Measurements from ENCODE around the gene STXBP5L.
"Not testable (repeated sequence)": the region's sequence is repeated elsewhere in the genome, so short reads cannot be mapped to it uniquely, and the experiment has no call there.

STXBP5L gene

DNA sequence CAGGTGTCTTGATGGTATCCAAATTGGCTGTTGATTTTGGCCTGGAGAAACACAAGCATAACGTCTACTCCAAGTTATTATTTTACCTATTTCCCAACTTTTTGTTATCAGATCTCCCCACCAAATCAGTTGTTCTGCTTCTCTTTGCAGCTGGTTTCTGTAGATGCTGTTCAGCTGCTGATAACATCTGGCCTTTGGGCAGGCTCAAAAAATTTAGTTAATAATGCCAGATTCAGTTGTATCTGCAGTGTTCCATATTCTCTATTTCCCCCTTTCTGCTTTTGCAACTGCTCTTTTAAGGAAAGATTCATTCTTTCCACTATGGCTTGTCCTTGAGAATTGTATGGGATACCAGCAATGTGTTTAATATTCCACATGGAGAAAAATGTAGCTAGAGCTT is 488.0 kb downstream of the STXBP5L start:
- H3K27me3 Mint-ChIP-seq = peaks cover 12 to 30% of the 10 kb centered on the region in 2 donors
- H3K4me1 Mint-ChIP-seq; H3K27ac Mint-ChIP-seq; DNase-seq; ATAC-seq (replicated peaks); H3K9me3 Mint-ChIP-seq; H3K4me3 Mint-ChIP-seq; H3K36me3 Mint-ChIP-seq: not testable (repeated sequence)

DNA sequence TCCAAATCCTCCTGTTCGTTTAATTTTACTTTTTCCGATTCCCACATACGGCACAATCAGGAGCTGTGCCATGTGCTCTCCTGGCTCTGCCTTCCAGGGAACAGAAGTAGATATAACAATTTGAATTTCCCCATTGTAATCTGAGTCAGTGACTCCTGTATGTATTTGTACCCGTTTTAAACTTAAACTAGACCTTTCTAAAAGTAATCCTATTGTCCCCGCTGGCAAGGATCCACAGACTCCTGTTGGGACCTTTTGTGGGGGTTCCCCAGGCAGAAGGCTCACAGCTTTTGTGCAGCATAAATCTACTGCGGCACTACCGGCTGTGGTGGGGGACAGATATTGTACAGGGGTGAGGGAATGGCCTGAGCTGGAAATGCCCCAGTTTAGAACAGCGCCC is 490.0 kb downstream of the STXBP5L start:
- H3K9me3 Mint-ChIP-seq, H3K36me3 Mint-ChIP-seq: not testable (repeated sequence)
- H3K27me3 Mint-ChIP-seq = peaks cover 11 to 23% of the 10 kb centered on the region in 2 donors

DNA sequence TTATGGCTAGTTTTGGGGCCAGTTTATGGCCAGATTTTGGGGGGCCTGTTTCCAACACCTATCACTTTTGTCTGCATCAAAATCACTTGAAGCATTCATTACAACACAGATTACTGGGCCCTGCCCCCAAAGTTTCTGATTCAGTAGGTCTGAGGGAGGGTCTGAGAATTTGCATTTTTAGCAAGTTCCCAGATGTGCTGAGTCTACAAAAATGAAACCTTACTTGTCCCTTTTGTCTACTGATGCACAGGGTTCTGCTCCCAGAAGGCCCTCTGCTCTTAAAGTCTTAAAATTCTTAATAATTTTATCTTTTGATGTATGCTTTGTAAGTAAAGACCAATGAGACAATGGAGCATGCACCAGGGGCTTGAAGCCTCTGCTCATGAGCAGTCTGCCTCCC is 491.8 kb downstream of the STXBP5L start:
- Mint-ChIP-seq H3K36me3 (no peaks in the 10 kb centered on the region), H3K27ac (no peak overlapping the region), H3K4me1 (no peaks in the 10 kb centered on the region), H3K4me3 (no peak overlapping the region), H3K27me3 (peaks cover 5 to 16% of the 10 kb centered on the region in 2 donors), H3K9me3 (peaks cover 0 to 3% of the 10 kb centered on the region in 2 donors)
- DNase-seq = no peak
- ATAC-seq (replicated peaks) = no peak

More for the DNA sequence above, 490.0 kb downstream of the STXBP5L start:
- not testable (repeated sequence) for H3K4me1 Mint-ChIP-seq; ATAC-seq (replicated peaks); DNase-seq; H3K4me3 Mint-ChIP-seq; H3K27ac Mint-ChIP-seq

DNA sequence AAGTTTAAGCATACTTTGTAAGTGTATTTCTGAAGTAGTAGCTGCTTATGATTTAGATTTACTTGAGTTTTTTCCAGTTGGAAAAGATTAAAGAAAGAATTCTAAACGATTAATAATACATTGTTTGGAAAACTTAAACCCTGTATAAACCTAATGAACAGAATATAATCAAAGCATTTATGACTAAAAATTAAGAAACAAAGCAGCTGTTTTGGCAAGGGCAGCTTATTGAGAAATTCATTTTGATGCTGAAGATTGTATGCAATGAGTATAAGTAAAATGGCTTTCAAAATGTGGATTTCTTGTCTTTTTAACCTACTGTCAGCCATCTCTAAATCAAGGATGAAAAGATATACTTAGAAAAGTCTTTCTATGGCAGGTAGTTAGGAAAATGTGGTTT is 497.6 kb downstream of the STXBP5L start:
- no peaks in the 10 kb centered on the region for H3K27me3 Mint-ChIP-seq

DNA sequence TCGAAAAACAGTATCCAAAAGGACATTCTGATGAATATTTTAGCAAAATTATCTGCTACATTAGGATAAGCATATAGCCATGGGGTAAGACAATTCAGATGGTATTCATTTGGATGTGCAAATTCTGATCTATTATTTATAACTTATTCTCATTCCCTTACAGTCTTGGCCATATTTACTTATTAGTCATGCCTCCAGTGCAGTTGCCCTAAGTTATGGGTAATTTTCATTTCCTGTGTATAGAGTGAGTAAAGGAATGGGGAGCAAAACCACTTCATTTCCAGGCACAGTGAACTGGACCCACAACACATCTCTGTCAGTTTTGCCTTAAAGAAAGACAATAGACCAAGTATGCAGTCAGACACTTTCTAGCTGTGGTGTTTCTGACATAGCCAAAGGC is 503.5 kb downstream of the STXBP5L start:
- Mint-ChIP-seq H3K9me3 (no peaks in the 10 kb centered on the region), H3K27ac (no peak overlapping the region), H3K27me3 (no peaks in the 10 kb centered on the region), H3K36me3 (no peaks in the 10 kb centered on the region), H3K4me3 (no peak overlapping the region), H3K4me1 (no peaks in the 10 kb centered on the region)
- ATAC-seq (replicated peaks) (no peak), DNase-seq (no peak)

More for the DNA sequence above, 497.6 kb downstream of the STXBP5L start:
- ATAC-seq (replicated peaks) = no peak
- Mint-ChIP-seq H3K36me3 (no peaks in the 10 kb centered on the region), H3K4me3 (no peak overlapping the region), H3K9me3 (no peaks in the 10 kb centered on the region), H3K4me1 (no peaks in the 10 kb centered on the region), H3K27ac (no peak overlapping the region)
- no peak for DNase-seq

DNA sequence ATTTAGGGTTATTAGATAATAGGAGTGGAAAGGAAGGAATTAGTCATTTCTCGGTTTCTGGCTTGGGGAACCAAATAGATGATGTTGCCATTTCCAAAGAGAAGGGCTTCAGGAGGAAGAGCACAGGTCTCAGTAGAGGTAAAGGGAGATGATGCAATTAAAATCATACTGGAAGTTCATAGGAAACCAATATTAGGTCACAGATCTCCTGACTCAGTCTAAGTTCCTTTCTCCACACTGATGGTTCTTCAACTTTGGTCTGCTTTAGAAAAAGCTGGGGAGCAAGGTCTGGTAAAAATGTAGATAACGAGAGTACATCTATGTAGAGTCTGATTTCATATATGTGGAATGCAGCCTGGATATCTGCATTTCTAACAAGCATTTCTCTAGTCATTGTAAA is 506.9 kb downstream of the STXBP5L start:
- no peaks in the 10 kb centered on the region for H3K4me1 Mint-ChIP-seq
- DNase-seq (no peak), ATAC-seq (replicated peaks) (no peak)
- H3K27me3 Mint-ChIP-seq = no peaks in the 10 kb centered on the region
- no peaks in the 10 kb centered on the region for H3K9me3 Mint-ChIP-seq
- no peak overlapping the region for H3K4me3 Mint-ChIP-seq
- H3K27ac Mint-ChIP-seq = no peak overlapping the region
- no peaks in the 10 kb centered on the region for H3K36me3 Mint-ChIP-seq

DNA sequence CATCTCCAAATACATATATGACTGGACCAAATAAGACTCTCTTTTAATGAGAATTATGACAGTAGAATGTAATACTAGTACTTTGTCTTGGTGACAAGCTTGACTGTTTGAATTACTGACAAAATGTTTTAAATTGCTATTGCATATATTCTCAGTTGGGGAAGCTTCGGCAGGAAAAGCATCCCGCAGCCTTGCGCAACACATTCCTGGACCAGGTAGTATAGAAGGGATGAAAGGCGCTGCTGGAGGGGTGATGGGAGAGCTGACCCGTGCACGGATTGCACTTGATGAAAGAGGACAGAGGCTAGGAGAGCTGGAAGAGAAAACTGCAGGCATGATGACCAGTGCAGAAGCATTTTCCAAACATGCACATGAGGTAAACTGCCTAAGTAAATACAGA is 510.2 kb downstream of the STXBP5L start:
- ATAC-seq (replicated peaks) (no peak), DNase-seq (no peak)
- H3K9me3 Mint-ChIP-seq = no peaks in the 10 kb centered on the region
- H3K4me1 Mint-ChIP-seq = no peaks in the 10 kb centered on the region
- no peak overlapping the region for H3K4me3 Mint-ChIP-seq
- H3K27ac Mint-ChIP-seq = peak overlapping the region; percentile 0
- H3K27me3 Mint-ChIP-seq = no peaks in the 10 kb centered on the region
- no peaks in the 10 kb centered on the region for H3K36me3 Mint-ChIP-seq

DNA sequence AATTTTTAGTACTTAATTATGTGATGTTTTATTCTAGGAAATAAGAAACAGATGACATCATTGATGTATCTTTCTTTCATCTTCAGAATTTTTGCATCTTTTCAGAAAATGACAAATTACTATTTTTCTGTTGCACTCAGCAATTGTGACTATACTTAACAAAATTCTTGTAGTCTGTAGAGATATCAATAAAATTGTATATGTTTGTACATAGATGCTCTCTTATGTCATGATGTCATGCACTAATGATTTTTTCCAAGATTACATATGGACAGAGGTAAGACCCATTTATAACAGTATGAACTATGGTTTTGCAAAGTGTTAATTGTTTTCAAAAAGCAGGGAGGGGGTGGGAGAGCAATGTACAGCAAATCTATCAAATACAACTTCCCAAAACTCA is 516.5 kb downstream of the STXBP5L start:
- H3K4me3 Mint-ChIP-seq = no peak overlapping the region
- H3K9me3 Mint-ChIP-seq = no peaks in the 10 kb centered on the region
- H3K4me1 Mint-ChIP-seq = no peaks in the 10 kb centered on the region
- DNase-seq = no peak
- no peak overlapping the region for H3K27ac Mint-ChIP-seq
- ATAC-seq (replicated peaks) = no peak
- H3K36me3 Mint-ChIP-seq = no peaks in the 10 kb centered on the region
- no peaks in the 10 kb centered on the region for H3K27me3 Mint-ChIP-seq

DNA sequence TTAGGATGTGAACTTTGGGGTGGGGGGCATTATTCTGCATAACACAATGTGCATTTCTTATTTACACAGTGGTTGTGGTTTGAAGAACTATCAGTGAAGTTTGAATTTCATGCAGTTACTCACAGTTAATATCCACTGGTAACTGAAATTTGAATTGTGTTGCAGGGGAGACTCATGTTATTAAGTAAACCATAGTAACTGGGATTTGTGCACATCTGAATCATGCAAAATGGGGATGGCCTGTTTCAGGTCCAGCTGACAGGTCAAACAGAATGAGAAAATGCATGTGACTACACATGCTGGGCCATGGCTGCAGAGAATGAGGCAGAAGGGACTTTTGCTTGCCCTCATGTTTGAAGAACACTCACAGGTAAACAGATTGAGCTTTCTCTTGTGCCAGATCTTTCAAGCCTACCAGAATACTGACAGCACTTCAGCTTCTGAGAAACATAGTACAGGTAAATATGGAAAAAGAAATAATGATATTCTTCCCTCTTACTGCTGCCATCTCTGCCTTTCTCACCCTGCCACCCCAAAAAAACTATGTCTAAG is 522.7 kb downstream of the STXBP5L start:
- Mint-ChIP-seq H3K9me3 (no peaks in the 10 kb centered on the region), H3K27me3 (no peaks in the 10 kb centered on the region), H3K4me3 (no peak overlapping the region), H3K27ac (no peak overlapping the region), H3K4me1 (peaks cover 3 to 6% of the 10 kb centered on the region in 2 donors), H3K36me3 (peaks cover 1 to 8% of the 10 kb centered on the region in 2 donors)
- no peak for ATAC-seq (replicated peaks)
- no peak for DNase-seq

DNA sequence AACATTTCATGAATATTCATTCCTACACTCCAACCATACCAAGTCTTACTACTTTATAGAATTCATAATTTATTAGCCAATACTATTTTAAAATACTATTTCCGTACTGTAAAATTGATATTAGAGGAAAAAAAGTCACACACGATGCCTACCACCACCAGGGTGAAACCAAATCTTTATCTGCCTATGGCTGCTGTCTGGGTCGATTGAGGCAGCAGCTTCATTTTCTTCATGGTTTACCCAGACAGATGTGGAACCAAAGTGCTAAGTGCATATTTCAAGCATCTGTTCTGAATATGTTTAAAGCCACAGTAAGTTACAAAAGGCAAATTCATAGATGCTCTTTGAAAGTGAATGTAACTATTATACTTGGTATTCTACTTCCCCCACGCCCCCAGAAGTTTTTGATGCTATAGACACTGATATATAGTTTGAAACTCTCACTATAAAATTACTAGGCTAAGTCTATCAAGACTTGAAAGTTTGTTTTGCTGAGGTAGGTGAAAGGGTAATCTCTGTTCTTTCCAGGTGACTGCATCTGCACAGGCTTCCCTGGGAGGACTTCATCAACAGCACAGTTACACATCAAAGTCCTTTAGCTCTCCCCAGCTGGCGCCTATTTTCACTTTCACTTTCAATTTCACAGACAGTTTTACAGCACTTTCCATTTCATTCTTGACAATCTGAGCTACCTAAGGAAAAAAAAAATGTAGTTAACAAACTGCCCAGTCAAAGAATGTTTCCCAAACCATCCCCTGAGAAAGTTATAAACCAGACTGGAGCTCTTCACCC is 523.9 kb downstream of the STXBP5L start:
- peak; percentile 80 to 84 for ATAC-seq (replicated peaks)
- no peaks in the 10 kb centered on the region for H3K27me3 Mint-ChIP-seq
- H3K4me1 Mint-ChIP-seq = peaks cover 3 to 6% of the 10 kb centered on the region in 2 donors
- H3K4me3 Mint-ChIP-seq = peak overlapping the region; percentile 1 to 23
- H3K36me3 Mint-ChIP-seq = peaks cover 1 to 8% of the 10 kb centered on the region in 2 donors
- no peaks in the 10 kb centered on the region for H3K9me3 Mint-ChIP-seq
- peak; percentile 4 for DNase-seq
- peak overlapping the region; percentile 21 for H3K27ac Mint-ChIP-seq

DNA sequence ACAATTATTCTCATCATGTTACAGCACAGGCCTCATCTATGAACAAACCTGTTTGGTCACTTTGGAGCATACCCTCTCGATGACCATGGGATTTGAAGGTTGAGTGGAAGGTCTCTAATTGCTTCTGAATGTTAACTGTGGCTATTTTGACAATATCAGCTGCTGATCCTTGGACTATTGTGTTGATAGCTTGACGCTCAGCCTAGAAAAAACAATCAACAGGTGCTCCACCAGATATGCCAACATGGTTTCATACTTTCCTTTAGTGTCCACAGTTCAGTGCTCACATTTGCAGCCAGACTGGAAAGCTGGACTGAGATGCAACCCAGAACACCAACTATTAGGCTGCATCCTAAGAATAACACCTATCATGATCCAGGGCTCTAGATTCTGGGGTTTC is 528.1 kb downstream of the STXBP5L start:
- Mint-ChIP-seq H3K27me3 (no peaks in the 10 kb centered on the region), H3K4me3 (no peak overlapping the region), H3K9me3 (no peaks in the 10 kb centered on the region), H3K4me1 (peaks cover 3 to 6% of the 10 kb centered on the region in 2 donors), H3K36me3 (peaks cover 0 to 3% of the 10 kb centered on the region in 2 donors), H3K27ac (no peak overlapping the region)
- no peak for DNase-seq
- no peak for ATAC-seq (replicated peaks)

DNA sequence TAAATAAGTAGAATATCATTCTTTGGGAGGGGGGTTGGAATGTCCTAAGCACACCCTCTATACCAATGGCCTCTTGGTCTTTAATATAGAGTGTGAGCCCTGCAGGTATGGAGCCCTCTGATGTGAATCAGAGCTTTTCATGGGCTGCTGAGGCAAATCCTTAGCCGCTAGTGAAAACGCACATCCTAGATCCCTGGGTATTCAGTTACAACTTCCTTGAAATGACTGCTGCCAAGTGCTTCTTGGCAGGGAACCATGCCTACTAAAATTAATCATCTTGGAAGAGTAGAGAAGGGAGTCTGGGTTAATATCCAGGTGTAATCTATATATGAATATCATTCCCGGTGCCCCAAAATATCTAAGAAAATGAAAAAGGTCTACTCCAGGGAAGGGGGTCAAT is 528.6 kb downstream of the STXBP5L start:
- no peak overlapping the region for H3K4me3 Mint-ChIP-seq
- H3K4me1 Mint-ChIP-seq = peaks cover 3 to 6% of the 10 kb centered on the region in 2 donors
- DNase-seq (no peak), ATAC-seq (replicated peaks) (no peak)
- no peaks in the 10 kb centered on the region for H3K27me3 Mint-ChIP-seq
- no peak overlapping the region for H3K27ac Mint-ChIP-seq
- H3K36me3 Mint-ChIP-seq = peaks cover 0 to 3% of the 10 kb centered on the region in 2 donors
- no peaks in the 10 kb centered on the region for H3K9me3 Mint-ChIP-seq

DNA sequence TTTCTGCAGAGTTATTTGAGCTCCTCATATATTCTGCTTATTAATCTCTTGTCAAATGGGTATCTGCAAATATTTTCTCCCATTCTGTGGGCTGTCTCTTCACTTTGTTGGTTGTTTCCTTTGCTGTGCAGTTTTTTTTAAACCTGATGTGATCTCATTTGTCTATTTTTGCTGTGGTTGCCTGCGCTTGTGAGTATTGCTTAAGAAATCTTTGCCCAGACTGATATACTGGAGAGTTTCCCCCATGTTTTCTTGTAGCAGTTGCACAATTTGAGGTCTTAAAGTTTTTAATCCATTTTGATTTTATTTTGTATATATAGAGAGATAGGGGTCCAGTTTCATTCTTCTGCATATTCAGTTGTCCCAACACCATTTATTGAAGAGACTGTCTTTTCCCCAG is 535.5 kb downstream of the STXBP5L start:
- Mint-ChIP-seq H3K27ac (no peak overlapping the region), H3K4me1 (no peaks in the 10 kb centered on the region), H3K36me3 (peaks cover 0 to 14% of the 10 kb centered on the region in 2 donors)

DNA sequence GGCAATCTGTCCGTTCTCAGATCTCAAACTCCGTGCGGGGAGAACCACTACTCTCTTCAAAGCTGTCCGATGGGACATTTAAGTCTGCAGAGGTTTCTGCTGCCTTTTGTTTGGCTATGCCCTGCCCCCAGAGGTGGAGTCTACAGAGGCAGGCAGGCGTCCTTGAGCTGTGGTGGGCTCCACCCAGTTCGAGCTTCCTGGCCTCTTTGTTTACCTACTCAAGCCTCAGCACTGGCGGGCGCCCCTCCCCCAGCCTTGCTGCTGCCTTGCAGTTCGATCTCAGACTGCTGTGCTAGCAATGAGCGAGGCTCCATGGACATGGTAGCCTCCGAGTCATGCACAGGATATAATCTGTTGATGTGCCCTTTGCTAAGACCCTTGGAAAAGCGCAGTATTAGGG is 543.7 kb downstream of the STXBP5L start:
- DNase-seq, H3K27me3 Mint-ChIP-seq: not testable (repeated sequence)
- H3K36me3 Mint-ChIP-seq = peaks cover 12 to 23% of the 10 kb centered on the region in 2 donors

More for the DNA sequence above, 535.5 kb downstream of the STXBP5L start:
- Mint-ChIP-seq H3K4me3 (no peak overlapping the region), H3K27me3 (no peaks in the 10 kb centered on the region), H3K9me3 (peaks cover 2 to 4% of the 10 kb centered on the region in 2 donors)
- ATAC-seq (replicated peaks) (no peak), DNase-seq (no peak)

DNA sequence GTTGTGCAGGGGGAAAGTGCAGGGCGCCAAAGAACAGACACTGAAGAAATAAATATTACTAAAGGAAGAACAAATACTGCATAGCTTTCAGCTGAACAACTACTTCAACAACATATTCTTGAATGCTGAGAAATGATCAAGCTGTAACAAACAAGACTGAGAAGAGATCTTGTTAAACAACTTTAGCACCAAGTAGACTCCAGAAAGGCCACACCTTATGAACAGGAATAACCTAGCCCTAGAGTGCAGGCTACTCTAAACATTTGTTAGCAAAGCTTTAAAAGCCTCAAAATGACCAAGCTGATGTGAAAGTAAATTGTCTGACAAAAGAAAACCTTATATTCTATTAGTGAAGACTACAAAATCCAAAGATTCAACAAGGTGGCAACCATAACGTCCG is 554.6 kb downstream of the STXBP5L start:
- ATAC-seq (replicated peaks) = no peak
- no peak overlapping the region for H3K4me3 Mint-ChIP-seq
- H3K4me1 Mint-ChIP-seq = no peaks in the 10 kb centered on the region
- H3K36me3 Mint-ChIP-seq = peaks cover 8 to 22% of the 10 kb centered on the region in 2 donors
- H3K27ac Mint-ChIP-seq = no peak overlapping the region
- H3K27me3 Mint-ChIP-seq = no peaks in the 10 kb centered on the region
- no peaks in the 10 kb centered on the region for H3K9me3 Mint-ChIP-seq
- DNase-seq = no peak

More for the DNA sequence above, 543.7 kb downstream of the STXBP5L start:
- H3K27ac Mint-ChIP-seq; H3K4me1 Mint-ChIP-seq; H3K9me3 Mint-ChIP-seq; H3K4me3 Mint-ChIP-seq; ATAC-seq (replicated peaks): not testable (repeated sequence)
